T47D (cell line): ENCODE measurements around the gene KCND1.

Experiments used
- DNase-seq, 2 experiments: peaks; one replicate each; pipeline versions ENCODE4 v3.0.0 to v3.0.0-alpha.2; 2011 to 2012; ENCODE audit warnings: low read depth in 1 of 2, low spot score in 1 of 2
- JUND ChIP-seq: IDR thresholded peaks from 2 replicates; pipeline ENCODE4 v1.6.1; 2012; ENCODE audit warnings: low read depth
- in situ Hi-C: cut with HindIII; loops from 2 replicates; pipeline ENCODE4 v1.10.0; 2016; ENCODE audit warnings: low sequenced_read_pairs, low pct_unique_long_range_greater_than_20kb

Gene KCND1

GRCh38 chrX:48923771-48924170 lies 47.9 kb downstream of the KCND1 start:
- in situ Hi-C loops, result no loop called here
- TF ChIP-seq JUND, result no peak

DNA sequence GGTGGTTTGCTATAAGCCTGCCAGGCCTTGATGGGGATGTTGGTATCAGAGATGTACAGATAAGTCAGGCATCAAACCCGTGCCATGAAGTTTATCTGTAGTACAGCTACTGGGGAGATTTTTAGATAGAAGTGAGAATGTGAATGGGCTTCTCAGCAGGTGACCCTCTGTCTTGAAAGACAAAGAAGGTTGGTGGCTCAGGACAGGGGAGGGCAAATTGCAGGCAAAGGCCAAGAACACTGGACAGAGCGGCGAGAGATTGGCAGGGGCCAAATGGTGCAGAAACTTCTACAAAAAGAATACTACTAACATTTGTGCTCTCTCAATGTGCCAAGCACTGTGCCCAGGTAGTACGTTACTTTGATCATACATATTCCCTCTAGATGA lies 50.9 kb downstream of the KCND1 start:
- DNase-seq, result no peak
- no peak for TF ChIP-seq JUND
- in situ Hi-C loops, result no loop called here

More at GRCh38 chrX:48923771-48924170, 47.9 kb downstream of the KCND1 start:
- no peak for DNase-seq

DNA sequence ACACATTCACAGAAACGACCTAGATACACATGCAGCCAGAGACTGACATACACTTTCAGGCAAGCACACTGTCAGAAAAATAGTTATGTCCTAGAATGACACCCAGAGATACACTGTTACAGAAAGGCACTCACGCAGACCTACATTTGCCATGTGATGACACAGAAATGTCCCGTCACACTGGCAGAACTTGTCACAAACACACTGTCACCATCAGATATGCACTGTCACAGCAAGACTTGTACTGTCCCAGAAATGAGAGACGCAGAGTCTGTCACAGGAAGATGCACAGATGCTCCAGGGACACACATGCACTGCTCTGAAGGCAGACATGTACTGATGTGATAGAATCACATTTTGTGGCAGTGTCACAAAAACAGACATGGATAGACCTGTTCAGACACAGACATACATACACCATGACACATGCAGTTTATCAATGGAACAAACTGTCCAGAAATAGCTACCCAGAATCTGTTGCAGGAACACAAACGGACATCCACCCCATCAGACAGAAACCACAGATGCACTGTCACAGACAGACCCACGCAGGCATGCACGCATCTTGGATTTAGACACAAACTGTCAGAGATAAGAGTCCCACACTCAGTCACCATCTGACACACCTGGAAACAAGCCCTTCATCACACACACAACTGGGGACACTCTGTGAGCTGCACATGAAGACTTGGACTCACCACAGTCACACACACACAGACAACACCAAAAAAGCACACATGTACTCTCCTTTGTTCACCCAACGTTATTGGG lies 51.5 kb downstream of the KCND1 start:
- DNase-seq, result no peak
- TF ChIP-seq JUND, result no peak
- in situ Hi-C loops, result no loop called here

- no peak for TF ChIP-seq JUND
These were observed 52.2 kb downstream of the KCND1 start for GRCh38 chrX:48919360-48919841.

GRCh38 chrX:48918643-48919340 lies 52.9 kb downstream of the KCND1 start, which contains the start of gene PIM2:
Gene PIM2 (minus strand): TSS chrX:48919024. CDS start chrX:48918834, 190 bp downstream.
- in situ Hi-C loops, result no loop called here
- DNase-seq, result peak; percentile 85 to 98
- no peak for TF ChIP-seq JUND

More at GRCh38 chrX:48919360-48919841, 52.2 kb downstream of the KCND1 start:
- in situ Hi-C loops, result no loop called here
- DNase-seq, result no peak

DNA sequence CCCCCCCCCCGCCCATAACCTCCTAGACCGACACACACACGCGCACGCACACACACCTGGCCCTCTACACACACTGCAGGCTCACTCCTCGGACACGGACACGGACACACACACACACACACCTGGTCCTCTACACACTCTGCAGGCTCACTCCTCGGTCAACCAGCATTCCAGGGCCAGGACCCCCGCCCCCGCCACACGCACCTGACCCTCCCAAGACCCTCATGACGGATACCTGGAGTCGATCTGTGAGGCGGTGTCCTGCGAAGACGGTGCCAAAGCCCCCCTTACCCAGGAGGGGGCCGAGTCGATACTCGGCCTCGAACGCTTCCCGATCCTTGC lies 53.4 kb downstream of the KCND1 start:
- TF ChIP-seq JUND, result no peak
- no peak for DNase-seq
- in situ Hi-C loops, result no loop called here

DNA sequence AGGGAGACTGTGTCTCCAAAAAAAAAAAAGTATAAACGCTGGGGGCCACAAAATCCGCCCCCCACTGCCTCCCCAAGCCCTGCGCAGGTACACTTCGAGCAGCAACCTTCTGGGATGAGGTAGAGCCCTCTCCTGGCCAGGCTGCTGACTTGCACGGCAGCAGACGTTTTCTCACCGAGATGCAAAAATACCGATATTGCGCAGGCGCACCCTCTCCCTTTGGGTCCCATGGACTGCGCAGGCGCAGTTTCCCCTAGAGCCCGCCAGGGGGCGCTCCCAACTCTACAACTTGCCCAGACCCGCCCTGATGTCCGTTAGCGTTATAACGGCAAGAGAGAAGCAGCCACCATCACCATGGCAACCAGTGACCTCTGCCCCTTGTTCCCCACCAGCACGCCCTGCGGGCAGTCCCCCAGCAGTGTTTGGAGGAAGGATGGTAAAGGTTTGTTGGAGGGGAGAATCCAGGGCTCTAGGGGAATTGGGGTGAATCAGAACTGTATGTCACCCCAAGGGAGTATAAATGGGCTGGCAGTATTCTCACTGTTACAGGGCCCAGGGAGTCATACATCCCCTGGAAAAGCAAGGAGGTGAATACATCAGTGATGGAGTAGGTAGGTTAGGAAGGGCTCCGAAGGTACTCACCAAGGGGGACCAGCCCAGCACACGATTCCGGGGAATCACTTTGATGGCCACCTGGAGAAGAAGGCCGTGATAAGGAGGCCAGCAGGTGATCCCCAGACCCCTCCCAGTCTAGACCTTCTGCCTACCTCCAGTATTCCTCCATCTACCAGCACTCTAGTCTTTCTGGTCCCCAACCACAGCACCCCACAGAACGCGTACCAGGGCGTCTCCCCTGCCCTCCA lies 54.3 kb downstream of the KCND1 start:
- in situ Hi-C loops, result no loop called here
- TF ChIP-seq JUND, result no peak
- peak; percentile 72 to 95 for DNase-seq

- DNase-seq, result no peak
- no peak for TF ChIP-seq JUND
- in situ Hi-C loops, result no loop called here
These were observed 56.8 kb downstream of the KCND1 start for GRCh38 chrX:48914593-48915493.

DNA sequence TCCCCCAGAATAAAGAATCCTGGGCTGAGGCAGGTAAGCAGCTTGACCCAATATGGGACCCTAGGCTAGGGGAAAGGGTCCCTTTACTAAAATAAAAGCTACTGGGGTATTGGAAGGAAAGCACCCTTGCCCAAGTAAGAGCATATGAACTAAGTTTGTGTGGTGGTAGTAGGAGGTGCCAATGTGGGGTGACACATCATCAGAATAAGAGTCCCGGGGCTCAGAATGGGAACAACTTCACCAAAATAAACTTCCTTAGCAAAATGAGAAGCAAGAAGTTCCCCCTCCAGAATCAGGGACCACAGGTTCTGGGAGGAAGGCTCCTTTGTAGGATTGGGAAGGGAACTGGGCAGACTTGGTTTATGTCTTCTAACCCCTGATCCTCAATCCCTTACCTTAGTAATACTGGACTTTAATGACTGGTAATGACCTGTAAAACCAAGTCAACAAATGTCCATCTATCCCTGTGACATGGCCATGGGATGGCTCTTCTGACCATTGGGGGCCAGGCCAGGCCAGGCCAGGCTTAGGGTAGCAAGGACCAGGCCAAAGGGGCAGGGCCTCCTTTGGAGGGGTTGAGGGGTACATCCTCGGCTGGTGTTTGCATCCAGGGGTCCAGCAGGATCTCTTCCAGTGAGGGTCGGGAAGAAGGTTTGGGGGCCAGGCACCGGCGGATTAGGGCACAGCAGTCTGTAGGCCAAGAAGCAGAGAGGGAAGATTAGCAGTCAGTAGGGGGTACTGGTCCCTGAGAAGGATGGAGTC lies 57.9 kb downstream of the KCND1 start:
- TF ChIP-seq JUND, result no peak
- DNase-seq, result no peak
- in situ Hi-C loops, result no loop called here

- TF ChIP-seq JUND, result no peak
- in situ Hi-C loops, result no loop called here
- peak; percentile 72 to 88 for DNase-seq
These were observed 60.0 kb downstream of the KCND1 start, which contains the start of gene SLC35A2 for GRCh38 chrX:48911412-48912182. Gene SLC35A2 (minus strand): TSS chrX:48911646. CDS start chrX:48911636, 10 bp downstream.
